Left ventricle myocardium inferior (tissue), 1 donor: ENCODE data around the gene AKAP14. TPM values are rescaled to one million over a fixed set of nuclear protein-coding genes. Genes with fewer than 3 reads are reported as not detected.
"Not testable (repeated sequence)": the region's sequence is repeated elsewhere in the genome, so short reads cannot be mapped to it uniquely, and the experiment has no call there.

Experiments used
- DNase-seq: peaks from one replicate; pipeline ENCODE4 v3.0.0-alpha.2; 2020
- H3K27ac ChIP-seq: fragments of 200-600 bp; replicated peaks from 2 replicates; pipeline ENCODE4 v1.8.0; 2021
- H3K27me3 ChIP-seq: fragments of 200-600 bp; 2 replicates; pipeline ENCODE4 v1.8.0; 2021; ENCODE audit warnings: low read depth
- H3K36me3 ChIP-seq: fragments of 200-600 bp; 2 replicates; pipeline ENCODE4 v1.8.0; 2021
- H3K4me1 ChIP-seq: fragments of 200-600 bp; 2 replicates; pipeline ENCODE4 v1.8.0; 2021
- H3K4me3 ChIP-seq: fragments of 200-600 bp; 2 replicates; pipeline ENCODE4 v1.8.0; 2021; ENCODE audit warnings: mild to moderate bottlenecking, moderate library complexity
- H3K9me3 ChIP-seq: fragments of 200-600 bp; replicated peaks from 2 replicates; pipeline ENCODE4 v1.8.0; 2021
- CTCF ChIP-seq: fragments of 200-600 bp; IDR thresholded peaks from 2 replicates; pipeline ENCODE4 v1.8.0; 2021; ENCODE audit warnings: antibody characterized with exemption, mild to moderate bottlenecking, borderline replicate concordance
- intact Hi-C: fragments of 100-400 bp; cut with micrococcal nuclease; formaldehyde crosslinking; loops from one replicate; pipeline ENCODE4 v1.11.0; 2022
- total RNA-seq: library from RNA; stranded (reverse); fragmentation: NEBNext Ultra II Directional; extraction: Animal tissue kit (Norgen Biotek cat#: 25700); gene quantifications from one replicate; pipeline ENCODE4 v1.2.1, GENCODE V29; 2021
- donor health status: DM: no; HTN: yes; CAD: no; lungs with severe emphysema.

AKAP14 gene
- total RNA-seq, 1 donor from 2014 or later = not detected

DNA sequence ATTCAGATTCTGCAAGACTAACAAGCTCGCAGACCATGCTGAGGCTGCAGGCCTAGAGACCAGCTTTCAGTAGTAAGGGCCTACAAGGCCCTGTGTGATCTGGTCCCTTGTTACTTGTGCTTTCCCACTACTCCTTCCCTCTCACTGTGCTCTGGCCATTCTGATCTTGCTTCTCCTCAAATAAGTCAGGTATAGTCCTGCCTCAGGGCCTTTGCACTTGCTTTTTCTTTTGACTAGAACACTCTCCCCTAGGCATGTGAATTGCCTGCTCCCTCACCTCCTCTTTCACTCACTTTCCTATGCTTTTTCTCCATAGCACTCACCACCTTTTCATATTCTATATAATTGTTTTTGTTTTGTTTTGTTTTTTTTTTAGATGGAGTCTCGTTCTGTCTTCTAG, 22.2 kb downstream of the AKAP14 start:
- DNase-seq = no peak
- Histone ChIP-seq H3K36me3 (no peaks in the 10 kb centered on the region), H3K4me3 (no peak overlapping the region), H3K27me3 (no peaks in the 10 kb centered on the region), H3K27ac (no peak overlapping the region), H3K4me1 (no peaks in the 10 kb centered on the region), H3K9me3 (no peaks in the 10 kb centered on the region)
- intact Hi-C loops = no loop called here
- no peak for TF ChIP-seq CTCF

DNA sequence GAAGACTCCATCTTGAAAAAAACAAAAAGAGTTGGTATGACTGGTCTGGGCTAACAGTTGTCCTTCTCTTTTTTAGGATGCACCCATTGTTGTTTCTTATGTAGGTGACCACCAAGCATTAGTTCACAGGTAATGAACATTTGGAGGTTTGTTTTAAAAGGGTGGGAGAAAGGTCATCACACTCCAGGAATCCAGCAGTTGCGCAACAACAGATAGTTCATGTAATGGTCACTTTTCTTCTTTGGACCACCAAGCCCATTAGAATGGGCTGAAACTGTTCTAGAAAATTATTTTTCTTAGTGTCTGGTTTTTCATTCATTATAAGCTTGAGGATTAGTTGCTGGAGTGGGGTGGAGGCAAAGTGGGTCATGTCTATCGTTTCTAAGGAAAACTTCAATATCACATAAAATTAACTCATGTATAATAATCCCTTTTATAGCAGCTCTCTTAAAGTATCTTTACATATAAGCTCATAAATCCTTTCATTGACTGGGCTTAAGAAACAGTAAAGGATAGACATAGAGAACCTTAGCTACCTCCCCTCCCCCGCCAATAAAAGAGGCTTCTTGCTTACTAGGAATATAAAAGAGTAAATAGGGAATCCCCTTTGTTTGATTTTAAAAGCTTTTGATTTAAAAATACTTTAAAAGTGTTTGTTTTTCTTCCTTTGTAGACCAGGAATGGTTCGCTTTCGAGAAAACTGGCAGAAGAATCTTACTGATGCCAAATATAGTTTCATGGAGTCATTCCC, 24.3 kb downstream of the AKAP14 start:
- H3K27me3 ChIP-seq = no peaks in the 10 kb centered on the region
- peaks cover 12% of the 10 kb centered on the region for H3K36me3 ChIP-seq
- no peaks in the 10 kb centered on the region for H3K9me3 ChIP-seq
- H3K4me3 ChIP-seq = no peak overlapping the region
- H3K4me1 ChIP-seq = no peaks in the 10 kb centered on the region
- no peak overlapping the region for H3K27ac ChIP-seq
- DNase-seq = no peak
- intact Hi-C loops = no loop called here
- TF ChIP-seq CTCF = no peak

GRCh38 chrX:119922391-119922790, 26.7 kb downstream of the AKAP14 start:
- H3K4me3 ChIP-seq, H3K4me1 ChIP-seq, H3K27me3 ChIP-seq, H3K9me3 ChIP-seq, H3K27ac ChIP-seq, intact Hi-C loops, DNase-seq: not testable (repeated sequence)
- H3K36me3 ChIP-seq = peaks cover 21% of the 10 kb centered on the region

- H3K4me3 ChIP-seq = no peak overlapping the region
- peaks cover 50% of the 10 kb centered on the region for H3K36me3 ChIP-seq
- H3K4me1 ChIP-seq = no peaks in the 10 kb centered on the region
- DNase-seq = no peak
- no peak overlapping the region for H3K27ac ChIP-seq
- H3K9me3 ChIP-seq = no peaks in the 10 kb centered on the region
- intact Hi-C loops = no loop called here
- H3K27me3 ChIP-seq = no peaks in the 10 kb centered on the region
- no peak for TF ChIP-seq CTCF
These were observed 39.7 kb downstream of the AKAP14 start for GRCh38 chrX:119935215-119935874.

DNA sequence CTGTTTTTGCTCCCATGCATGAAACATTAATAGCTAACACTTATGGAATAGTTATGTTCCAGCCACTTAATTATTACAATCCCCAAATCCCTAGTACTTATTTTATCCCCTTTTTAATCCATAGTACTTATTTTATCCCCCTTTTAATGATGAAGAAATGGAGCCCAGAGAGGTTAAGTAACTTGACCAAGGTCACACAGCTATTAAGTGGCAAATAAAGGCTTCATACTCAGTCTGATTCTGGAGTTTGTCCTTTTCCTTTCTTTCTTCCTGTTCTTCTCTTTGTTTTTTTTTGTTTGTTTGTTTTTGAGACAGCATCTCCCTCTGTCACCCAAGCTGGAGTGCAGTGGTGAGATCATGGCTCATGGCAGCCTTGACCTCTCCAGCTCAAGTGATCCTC, 45.6 kb downstream of the AKAP14 start:
- no peaks in the 10 kb centered on the region for H3K9me3 ChIP-seq
- H3K27me3 ChIP-seq = no peaks in the 10 kb centered on the region
- peaks cover 19% of the 10 kb centered on the region for H3K4me1 ChIP-seq
- intact Hi-C loops = no loop called here
- H3K4me3 ChIP-seq = no peak overlapping the region
- H3K36me3 ChIP-seq = peaks cover 8% of the 10 kb centered on the region
- DNase-seq = no peak
- no peak for TF ChIP-seq CTCF
- H3K27ac ChIP-seq = no peak overlapping the region

DNA sequence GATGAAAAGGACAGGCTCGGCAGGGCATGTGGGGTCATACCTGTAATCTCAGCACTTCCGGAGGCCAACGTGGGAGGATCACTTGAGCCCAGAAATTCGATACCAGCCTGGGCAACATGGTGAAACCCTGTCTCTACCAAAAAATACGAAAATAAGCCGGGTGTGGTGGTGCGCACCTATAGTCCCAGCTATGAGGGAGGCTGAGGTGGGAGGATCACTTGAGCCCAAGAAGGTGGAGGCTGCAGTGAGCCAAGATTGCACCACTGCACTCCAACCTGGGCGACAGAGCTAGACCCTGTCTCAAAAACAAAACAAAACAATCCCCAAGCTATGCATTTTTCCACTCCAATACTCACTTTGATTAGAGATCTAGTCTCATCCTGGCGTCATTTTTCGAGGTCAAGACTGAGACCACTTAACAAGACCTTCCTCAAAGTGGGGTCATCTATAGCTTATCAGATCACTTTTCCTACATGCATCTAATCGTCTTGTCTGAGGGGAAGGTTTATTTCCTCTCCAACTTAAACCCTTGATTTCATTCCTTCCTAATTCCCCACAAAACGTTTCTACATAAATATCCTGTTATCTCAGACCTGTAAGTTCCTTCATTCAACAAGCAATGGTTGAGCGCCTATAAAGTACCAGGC, 46.6 kb downstream of the AKAP14 start:
- DNase-seq = no peak
- H3K27ac ChIP-seq = peak overlapping the region; percentile 91
- peak overlapping the region; percentile 85 for H3K4me3 ChIP-seq
- no peaks in the 10 kb centered on the region for H3K36me3 ChIP-seq
- H3K4me1 ChIP-seq = peaks cover 19% of the 10 kb centered on the region
- intact Hi-C loops = no loop called here
- no peak for TF ChIP-seq CTCF
- H3K9me3 ChIP-seq = no peaks in the 10 kb centered on the region
- no peaks in the 10 kb centered on the region for H3K27me3 ChIP-seq
